K562 (cell line): ENCODE results near the gene CLEC3B. TPM values are rescaled to one million over a fixed set of nuclear protein-coding genes. Genes with fewer than 3 reads are reported as not detected.

Source experiments
- BRD9 ChIP-seq: fragments of 450-650 bp; IDR thresholded peaks from 2 replicates; pipeline ENCODE4 v1.6.1; 2018; ENCODE audit warnings: low read depth; ENCODE audit not compliant: partially characterized antibody
- DIDO1 ChIP-seq: fragments of 450-650 bp; IDR thresholded peaks from 2 replicates; pipeline ENCODE4 v1.6.1; 2016; ENCODE audit warnings: low read depth, missing biosample characterization, missing genetic modification characterization
- FIP1L1 ChIP-seq: fragments of 200-400 bp; formaldehyde crosslinking; IDR thresholded peaks from 2 replicates; pipeline ENCODE4 v1.6.1; 2018; ENCODE audit warnings: mild to moderate bottlenecking, low read depth, low read length; ENCODE audit not compliant: poor library complexity, severe bottlenecking
- KAT8 ChIP-seq: fragments of 450-650 bp; IDR thresholded peaks from 2 replicates; pipeline ENCODE4 v1.6.1; 2016; ENCODE audit warnings: low read depth, mild to moderate bottlenecking
- MEF2D ChIP-seq: conservative IDR thresholded peaks from 2 replicates; pipeline ENCODE4 v1.6.1; 2016; ENCODE audit warnings: low read depth, missing genetic modification characterization, missing compliant biosample characterization
- NFATC3 ChIP-seq: fragments of 450-650 bp; IDR thresholded peaks from 2 replicates; pipeline ENCODE4 v1.6.1; 2017; ENCODE audit warnings: mild to moderate bottlenecking
- POLR2G ChIP-seq: fragments of 200-400 bp; formaldehyde crosslinking; IDR thresholded peaks from 2 replicates; pipeline ENCODE4 v1.6.1; 2017; ENCODE audit warnings: low read depth, mild to moderate bottlenecking, antibody characterized with exemption, low read length, moderate library complexity
- RBM39 ChIP-seq: fragments of 200-400 bp; formaldehyde crosslinking; optimal IDR thresholded peaks from 2 replicates; pipeline ENCODE3; 2018; ENCODE audit warnings: low read depth, low read length
- SFPQ ChIP-seq: fragments of 200-400 bp; formaldehyde crosslinking; IDR thresholded peaks from 2 replicates; pipeline ENCODE4 v1.6.1; 2017; ENCODE audit warnings: mild to moderate bottlenecking, low read depth, low read length, moderate library complexity
- TFE3 ChIP-seq: fragments of 450-650 bp; formaldehyde crosslinking; IDR thresholded peaks from 2 replicates; pipeline ENCODE4 v1.4.0; 2020; ENCODE audit warnings: mild to moderate bottlenecking, mixed read lengths
- ZNF146 ChIP-seq: IDR thresholded peaks from one replicate; pipeline ENCODE4 v1.6.1; 2018; ENCODE audit warnings: missing compliant biosample characterization; ENCODE audit not compliant: unreplicated experiment
- ZNF384 ChIP-seq: IDR thresholded peaks from 2 replicates; pipeline ENCODE4 v1.6.1; 2012; ENCODE audit warnings: low read depth, low read length, improper control_type of control experiment
- ZNF592 ChIP-seq: fragments of 450-650 bp; IDR thresholded peaks from 2 replicates; pipeline ENCODE4 v1.6.1; 2017; ENCODE audit warnings: antibody characterized with exemption, mild to moderate bottlenecking
- polyA plus RNA-seq, 8 experiments: library from polyadenylated mRNA; depleted of rRNA in 4 of 8; stranded (reverse) in 5 of 8; unstranded in 3 of 8; fragments of >200 nt; fragmentation: Nextera tagmentation in 2 of 8; fragmentation: Illumina TruSeq in 1 of 8; extraction: Ambion mirVana in 2 of 8; extraction: Trizol in 1 of 8; gene quantifications; 2 replicates each; pipeline versions ENCODE4 v1.2.1 to v1.2.3, GENCODE V29; 2011 to 2014; ENCODE audit warnings: inconsistent platforms in 1 of 8, missing spikeins in 1 of 8
- total RNA-seq, 7 experiments: library from RNA; depleted of rRNA in 6 of 7; stranded (reverse); fragments of >200 nt in 6 of 7; fragmentation: Illumina TruSeq in 2 of 7; extraction: Trizol in 2 of 7; gene quantifications; 2 replicates each; pipeline versions ENCODE4 v1.2.1 to v1.2.3, GENCODE V29; 2011 to 2021; ENCODE audit warnings: low replicate concordance in 1 of 7
- TF ChIP-seq, protein P1 (sequence below), 2 experiments: fragments of 450-650 bp; IDR thresholded peaks; 2 replicates each; pipeline ENCODE4 v1.6.1; 2018; ENCODE audit warnings: mild to moderate bottlenecking in 2 of 2, low read depth in 1 of 2; ENCODE audit not compliant: partially characterized antibody in 2 of 2

CLEC3B gene
- total and polyA plus RNA-seq, 9 of the 15 experiments (the other 6 are each of a cell fraction or from before 2014, with no cell fraction given): not detected

DNA sequence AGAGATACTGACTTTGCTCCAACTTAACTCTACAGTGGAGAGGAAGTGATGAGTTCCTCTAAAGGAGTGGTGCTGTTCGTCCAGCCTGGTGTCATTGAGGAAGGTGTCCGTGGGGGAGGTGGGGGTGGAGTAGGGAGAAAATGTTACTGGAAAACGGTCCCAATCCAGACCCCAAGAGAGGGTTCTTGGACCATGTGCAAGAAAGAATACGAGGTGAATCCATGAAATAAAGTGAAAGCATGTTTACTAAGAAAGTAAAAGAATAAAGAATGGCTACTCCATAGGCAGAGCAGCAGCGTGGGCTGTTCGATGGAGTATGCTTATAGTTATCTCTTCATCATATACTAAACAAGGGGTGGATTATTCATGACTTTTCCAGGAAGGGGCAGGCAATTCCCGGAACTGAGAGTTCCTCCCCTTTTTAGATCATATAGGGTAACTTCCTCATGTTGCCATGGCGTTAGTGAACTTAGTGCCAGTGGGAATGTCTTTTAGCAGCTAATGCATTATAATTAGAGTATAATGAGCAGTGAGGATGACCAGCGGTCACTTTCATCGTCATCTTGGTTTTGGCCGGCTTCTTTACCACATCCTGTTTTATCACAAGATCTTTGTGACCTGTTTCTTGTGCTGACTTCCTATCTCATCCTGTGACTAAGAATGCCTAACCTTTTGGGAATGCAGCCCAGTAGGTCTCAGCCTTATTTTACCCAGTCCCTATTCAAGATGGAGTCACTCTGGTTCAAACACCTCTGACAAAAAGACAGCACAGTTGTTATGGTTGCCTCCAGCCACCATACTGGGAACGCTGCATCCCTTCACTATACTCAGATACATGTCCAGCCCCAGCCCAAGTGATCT, 38.6 kb downstream of the CLEC3B start (continued):
- no peak for TF ChIP-seq ZNF384
- no peak for TF ChIP-seq RBM39
- TF ChIP-seq DIDO1: peak; percentile 100
- TF ChIP-seq ZNF146 (CRISPR knock-in tag): no peak
- TF ChIP-seq SFPQ: no peak
- peak; percentile 97 for TF ChIP-seq TFE3
- TF ChIP-seq ZNF592: no peak
- TF ChIP-seq KAT8: no peak
- TF ChIP-seq POLR2G: no peak
- peak; percentile 99 for TF ChIP-seq BRD9
- peak; percentile 100 for TF ChIP-seq MEF2D
- TF ChIP-seq, protein P1, sequence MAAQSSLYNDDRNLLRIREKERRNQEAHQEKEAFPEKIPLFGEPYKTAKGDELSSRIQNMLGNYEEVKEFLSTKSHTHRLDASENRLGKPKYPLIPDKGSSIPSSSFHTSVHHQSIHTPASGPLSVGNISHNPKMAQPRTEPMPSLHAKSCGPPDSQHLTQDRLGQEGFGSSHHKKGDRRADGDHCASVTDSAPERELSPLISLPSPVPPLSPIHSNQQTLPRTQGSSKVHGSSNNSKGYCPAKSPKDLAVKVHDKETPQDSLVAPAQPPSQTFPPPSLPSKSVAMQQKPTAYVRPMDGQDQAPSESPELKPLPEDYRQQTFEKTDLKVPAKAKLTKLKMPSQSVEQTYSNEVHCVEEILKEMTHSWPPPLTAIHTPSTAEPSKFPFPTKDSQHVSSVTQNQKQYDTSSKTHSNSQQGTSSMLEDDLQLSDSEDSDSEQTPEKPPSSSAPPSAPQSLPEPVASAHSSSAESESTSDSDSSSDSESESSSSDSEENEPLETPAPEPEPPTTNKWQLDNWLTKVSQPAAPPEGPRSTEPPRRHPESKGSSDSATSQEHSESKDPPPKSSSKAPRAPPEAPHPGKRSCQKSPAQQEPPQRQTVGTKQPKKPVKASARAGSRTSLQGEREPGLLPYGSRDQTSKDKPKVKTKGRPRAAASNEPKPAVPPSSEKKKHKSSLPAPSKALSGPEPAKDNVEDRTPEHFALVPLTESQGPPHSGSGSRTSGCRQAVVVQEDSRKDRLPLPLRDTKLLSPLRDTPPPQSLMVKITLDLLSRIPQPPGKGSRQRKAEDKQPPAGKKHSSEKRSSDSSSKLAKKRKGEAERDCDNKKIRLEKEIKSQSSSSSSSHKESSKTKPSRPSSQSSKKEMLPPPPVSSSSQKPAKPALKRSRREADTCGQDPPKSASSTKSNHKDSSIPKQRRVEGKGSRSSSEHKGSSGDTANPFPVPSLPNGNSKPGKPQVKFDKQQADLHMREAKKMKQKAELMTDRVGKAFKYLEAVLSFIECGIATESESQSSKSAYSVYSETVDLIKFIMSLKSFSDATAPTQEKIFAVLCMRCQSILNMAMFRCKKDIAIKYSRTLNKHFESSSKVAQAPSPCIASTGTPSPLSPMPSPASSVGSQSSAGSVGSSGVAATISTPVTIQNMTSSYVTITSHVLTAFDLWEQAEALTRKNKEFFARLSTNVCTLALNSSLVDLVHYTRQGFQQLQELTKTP (IDR thresholded peaks at IDR 0.05; ENCODE audit: low read depth in 1 of 2, partially characterized antibody in 2 of 2): peak; percentile 87 to 95
- TF ChIP-seq FIP1L1: no peak
- no peak for TF ChIP-seq NFATC3
